NCI-H510A (cell line): ENCODE measurements around the gene CNOT6L.

Experiments
- DNase-seq: peaks from one replicate; lab custom pipeline; 2025; lab: John Stamatoyannopoulos, UW

CNOT6L gene

DNA sequence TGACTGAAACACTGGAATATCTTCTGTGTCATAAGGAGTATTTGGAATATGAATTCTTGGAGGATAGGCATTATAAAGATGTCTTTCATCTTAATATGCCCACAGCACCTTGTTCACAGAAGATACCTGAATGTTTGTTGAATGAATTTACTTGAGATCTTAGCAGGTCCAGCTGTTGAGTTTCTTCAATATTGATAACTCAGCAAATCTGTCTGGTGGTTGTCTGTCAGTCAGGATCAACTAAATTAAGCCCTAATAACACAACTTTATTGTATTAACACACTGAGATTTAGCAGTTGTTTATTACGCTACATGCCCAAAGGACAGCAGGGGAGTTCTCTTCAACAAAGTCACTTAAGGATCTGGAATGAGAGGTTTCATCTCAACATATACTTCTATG, 106.5 kb downstream of the CNOT6L start:
- DNase-seq: no peak

DNA sequence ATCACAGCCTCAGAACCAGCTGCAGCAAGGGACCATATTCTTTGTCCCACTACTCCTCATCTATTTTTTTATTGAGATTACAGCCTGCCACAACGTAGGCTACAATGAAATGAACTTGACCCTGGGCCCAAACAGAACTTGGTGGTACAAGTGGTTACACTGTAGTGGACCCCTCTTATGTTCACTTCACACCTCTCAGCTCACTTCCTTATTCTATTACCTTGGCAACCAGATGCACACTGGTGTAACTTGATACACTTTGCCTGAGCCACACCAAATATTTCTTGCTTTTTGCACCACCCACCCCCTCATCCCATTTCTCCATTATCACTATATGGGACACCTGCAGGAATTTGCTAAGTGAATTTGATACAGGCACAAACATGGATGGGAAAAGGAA, 107.7 kb downstream of the CNOT6L start:
- no peak for DNase-seq

DNA sequence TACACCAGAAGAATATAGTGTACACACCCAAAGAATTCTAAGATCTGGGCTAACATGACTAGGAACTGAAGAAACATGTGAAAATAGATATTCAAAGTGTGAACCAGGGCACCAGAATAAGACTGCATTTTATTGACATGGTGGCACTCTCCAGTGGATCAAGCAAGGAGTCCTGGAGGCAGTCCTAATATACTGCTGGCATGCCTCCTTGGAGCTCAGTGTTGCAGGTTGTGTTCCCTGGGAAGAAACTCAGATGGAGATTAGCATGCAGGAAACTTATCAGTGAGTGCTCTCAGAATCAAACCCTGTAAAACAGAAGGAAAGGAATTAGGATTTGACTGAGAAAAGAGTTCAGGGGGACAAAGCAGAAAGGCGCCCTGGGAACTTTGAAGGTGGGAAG, 108.5 kb downstream of the CNOT6L start:
- no peak for DNase-seq

DNA sequence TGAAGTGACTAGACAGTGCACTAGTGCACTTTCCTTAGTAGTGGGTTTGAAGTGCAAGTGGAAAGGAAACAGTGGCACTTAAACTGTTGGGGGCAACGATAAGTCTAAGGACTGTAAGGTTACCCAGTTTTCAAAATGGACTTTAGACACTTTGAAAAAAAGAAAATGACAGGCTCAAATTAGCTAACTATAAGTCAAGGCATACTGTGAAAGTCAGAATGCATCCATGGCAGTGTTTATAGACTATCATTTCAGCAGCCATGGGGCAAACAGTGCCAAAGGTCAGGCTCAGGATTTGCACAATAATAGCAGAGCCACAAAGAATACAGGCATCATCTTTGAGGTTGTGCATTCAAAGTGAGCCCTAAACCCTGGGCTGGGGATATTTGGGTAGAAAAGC, 109.1 kb downstream of the CNOT6L start:
- no peak for DNase-seq

DNA sequence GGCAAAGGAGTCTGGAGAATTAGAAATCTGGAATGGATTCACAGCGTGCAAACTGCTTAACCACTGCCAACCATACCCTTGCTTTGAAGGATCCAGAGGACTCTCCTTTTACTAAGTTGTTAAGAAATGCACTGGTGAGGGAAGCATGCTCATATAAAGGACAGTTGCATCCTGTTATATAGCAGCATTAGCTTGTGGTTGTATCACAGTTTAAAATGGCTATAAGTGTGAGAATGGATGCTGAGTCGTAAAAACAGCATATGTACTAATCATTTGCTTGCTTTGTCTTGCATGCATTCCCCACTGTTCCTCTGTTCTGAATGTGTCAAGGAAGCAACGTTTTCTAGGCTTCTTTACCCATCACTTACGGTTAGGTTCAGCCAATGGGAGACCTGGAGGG, 112.5 kb downstream of the CNOT6L start:
- no peak for DNase-seq

DNA sequence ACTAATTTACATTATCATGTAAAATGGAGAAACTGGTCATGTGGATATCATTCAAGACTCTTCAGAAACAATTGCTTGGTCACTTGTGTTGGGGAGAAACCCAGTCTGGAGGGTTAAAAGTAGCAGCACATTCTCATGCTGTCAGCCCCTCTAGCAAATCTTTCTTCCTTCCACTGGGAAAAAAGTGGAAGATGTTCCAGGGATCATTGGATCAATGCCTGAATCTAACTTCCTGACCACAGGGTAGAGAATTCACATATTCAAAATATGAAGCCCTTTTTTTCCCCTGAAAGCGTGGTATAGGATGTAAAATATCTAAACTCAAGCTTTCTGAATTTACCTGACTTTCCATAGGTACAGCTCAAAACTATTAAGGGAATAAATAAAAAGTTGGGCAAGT, 115.5 kb downstream of the CNOT6L start:
- DNase-seq: no peak

DNA sequence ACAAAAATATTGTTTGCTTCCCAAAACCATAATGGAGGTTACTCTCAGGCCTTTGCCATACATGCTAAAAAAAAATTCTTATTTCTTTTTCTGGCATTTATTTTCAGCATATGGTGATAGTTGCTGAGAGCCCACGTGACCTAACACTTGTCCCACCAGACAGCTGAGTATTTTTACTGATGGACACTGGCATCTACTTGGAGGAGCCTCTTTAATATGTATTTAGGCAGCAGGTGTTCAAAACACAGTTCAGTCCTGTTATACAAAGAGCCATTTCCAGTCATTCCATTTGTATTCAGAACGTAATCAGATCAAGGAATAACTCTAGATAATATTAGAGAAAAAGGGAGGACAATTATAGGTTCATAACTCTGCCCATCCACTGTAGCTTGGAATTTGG, 118.0 kb downstream of the CNOT6L start:
- DNase-seq: no peak

DNA sequence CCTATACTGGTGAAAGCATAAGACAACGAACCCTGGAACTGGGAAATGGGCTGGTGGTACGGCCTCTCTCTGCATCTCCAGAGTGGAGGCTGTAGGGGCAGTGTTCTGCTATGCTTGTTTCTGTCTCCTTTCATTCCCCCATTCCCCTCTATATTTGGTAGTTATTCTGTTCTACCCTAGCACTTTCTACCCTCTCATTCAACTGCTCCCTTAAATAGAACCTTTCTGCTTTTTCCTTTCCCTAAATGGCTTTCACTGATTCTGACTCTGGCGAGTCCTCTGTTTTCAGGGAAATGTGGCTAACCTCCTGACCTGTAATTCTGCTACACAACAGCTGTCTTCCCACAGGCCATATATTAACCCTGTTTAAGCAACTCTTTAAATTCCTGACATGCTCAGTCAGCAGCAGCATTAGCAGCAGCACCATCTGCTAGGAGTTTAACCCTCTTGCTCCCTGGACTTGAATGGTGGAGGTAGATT, 119.4 kb downstream of the CNOT6L start:
- peak; percentile 61 for DNase-seq

DNA sequence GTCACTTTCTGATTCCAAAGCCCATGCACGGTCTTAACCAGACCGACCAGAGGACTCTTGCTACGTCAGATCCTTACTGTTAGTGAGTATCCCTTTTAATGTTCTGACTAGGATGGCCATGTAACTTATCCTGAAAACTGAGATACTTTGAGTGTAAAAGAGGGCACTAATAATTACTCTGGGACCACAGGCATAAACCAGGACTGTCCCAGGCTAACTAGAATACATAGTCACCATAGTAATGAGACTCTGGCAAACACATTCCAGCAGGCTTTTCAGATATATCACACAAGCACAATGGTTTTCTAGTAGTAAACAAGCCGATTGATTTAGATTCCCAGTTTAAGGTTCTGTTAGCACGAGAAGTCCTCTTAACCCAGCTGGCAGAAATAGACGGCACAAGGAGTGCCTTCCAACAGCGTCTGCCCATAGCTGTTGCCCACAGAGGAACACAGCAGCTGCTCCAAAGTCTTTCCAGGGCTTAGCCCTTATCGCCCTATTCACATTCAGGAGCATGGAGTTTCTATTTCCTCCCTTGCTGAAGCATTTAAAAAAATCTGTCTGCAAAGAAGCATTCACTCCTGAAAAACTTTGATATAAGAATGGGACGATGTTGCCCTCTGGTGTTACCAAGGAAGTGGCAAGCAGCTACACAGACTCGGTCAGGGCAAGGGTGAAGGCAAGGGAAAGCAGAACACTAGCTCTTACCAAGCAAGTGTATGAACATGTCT, 121.1 kb downstream of the CNOT6L start:
- DNase-seq: peak; percentile 28

DNA sequence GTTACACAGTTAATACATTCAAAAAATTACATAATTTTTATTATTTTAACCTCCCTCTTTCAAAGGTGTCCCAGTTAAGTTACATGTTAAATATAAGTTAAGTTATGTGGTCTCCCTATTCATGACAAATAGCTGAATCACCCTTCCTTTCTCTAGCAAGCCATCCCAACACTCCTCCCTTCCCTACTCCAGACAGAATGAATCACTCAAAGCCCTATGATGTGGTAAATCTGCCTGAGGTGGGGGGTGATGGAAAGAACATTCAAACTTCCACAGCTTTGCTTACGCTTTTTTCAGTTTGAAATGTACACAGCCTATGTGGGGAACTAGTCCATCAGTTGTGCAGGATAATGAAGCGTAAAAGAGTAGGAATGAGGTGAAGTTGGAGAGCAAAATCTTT, 123.4 kb downstream of the CNOT6L start:
- DNase-seq: no peak

DNA sequence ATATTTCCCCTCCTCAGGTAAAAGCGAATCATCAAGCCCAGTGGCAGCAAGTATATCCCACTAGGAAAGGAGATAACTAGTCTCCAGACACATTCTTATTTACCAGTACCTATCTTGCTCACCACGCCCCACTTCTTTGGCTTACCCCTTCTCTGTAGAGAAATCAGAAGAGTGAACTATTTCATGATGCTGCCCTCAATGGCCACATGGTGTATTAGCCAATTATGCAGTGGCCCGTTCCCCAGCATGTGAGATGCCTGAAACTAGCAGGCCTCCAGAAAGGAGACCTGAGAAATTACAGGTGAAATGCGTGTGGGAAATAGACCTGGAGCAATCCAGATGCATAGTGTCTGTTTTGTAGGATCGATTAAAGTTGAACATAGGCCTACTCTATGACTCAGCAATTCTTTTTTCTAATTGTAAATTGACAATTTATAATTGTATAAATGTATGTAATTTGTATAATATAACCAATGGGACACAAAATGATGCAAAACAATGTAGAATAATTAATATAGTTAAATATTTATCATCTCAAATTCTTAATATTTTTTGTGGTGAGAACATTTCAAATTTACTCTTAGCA, 126.2 kb downstream of the CNOT6L start:
- no peak for DNase-seq

DNA sequence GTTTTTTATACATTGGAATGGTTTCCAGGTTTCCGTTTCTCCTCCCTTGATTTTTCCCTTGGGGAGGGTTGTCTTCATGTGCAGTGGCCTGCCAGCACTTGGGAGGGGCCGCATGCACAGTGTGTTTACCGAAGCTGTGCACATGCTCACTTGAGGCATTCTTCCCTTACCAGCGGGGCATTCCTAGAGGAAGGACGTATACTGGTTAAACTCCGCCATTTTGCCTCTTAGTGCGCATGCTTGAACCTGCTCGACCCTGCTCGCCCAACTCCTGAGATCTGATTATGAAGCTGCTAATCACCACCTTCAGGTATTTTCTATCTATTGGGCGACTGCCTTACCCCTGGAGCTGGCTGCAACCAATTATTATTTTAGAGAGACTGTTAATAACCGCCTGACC, 137.4 kb downstream of the CNOT6L start:
- DNase-seq: no peak

DNA sequence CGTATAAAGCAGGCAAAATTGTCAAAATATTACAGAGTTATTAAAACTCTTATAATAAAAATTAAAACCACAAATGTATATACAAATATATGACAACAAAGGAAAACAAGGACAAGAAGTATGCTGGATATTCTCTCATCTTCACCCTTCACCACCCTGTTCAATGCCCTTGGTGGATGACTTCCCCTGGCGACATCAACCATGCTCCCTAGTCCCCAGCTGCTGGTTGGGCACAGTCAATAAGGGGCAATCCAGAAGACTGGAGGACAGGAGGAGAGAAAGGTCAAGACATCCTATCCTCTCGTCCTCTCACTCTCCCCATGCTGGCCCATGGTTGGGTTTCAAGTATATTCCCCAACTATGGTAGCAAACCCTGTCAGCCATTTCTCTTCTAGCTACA, 142.3 kb downstream of the CNOT6L start:
- no peak for DNase-seq

DNA sequence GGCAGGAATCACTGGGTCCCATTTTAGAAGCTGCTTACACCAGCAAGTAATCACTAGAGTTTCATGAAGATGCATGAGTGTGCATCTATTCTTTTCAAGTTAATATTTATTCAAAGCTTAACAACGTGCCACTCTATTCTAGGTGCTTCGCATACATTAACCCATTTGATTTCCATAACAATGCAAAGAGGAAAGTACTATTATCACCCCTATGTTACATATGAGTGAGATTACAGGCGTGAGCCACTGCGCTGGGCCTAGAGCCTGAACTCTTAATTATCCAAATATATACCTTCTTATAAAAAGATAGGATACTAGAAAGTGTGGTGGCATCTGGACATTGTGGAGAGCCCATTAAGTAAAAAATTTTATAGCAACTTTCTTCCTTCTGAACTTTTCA, 148.1 kb downstream of the CNOT6L start:
- DNase-seq: no peak

DNA sequence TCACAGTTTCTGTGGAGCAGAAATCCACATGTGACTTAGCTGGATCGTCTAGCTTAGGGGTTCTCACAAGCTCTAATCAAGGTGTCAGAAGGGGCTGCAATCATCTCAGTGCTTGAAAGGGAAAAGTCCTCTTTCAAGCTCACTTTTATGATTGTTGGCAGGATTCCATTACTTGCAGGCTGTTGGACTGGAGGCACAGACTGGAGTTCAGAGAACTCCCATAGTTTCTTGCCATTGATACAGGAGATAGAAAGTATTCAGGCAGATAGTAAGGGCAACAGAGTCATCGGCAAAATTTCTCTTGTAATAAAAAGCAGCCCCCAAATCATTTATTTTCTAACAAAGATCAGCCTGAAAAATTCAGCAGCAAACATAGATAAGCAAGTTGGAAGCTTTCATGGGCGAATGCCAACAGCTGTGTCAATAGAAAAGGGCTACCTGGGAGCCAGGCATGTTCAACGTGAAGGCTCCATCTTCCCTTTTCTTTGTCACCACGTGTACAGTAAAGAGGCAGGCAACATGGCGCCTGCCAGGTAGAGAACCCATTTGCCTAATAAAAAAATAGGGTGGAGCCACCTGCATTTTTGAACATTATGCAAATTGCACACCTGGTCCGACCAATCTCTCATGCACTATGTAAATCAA, 149.1 kb downstream of the CNOT6L start:
- peak; percentile 71 for DNase-seq

DNA sequence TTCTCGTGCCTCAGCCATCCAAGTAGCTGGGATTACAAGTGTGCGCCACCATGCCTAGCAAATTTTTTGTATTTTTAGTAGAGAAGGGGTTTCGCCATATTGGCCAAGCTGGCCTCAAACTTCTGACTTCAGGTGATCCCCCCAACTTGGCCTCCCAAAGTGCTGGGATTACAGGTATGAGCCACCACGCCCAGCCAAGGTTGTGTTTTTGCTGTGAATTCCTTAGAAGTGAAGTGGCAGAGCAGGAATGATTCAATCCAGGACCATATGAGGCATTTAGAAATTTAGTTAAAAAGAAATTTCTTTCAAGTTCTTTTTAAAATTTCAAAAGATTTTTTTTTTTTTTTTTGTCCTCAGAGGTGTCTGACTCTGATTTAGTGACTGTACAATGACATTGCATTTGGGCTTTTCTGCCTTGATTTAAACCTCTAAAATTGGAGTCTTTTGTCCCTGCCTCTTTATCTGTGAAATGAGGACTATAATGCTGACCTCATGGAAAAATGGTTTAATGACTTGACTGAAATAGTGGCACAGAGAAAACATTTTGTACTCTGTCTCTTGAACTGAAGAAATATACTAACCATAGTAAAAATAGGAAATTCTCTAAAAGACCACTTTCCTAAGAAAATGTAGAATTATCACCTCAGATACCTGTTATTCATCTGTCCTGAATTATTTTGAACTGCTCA, 153.6 kb downstream of the CNOT6L start:
- no peak for DNase-seq
